ENCODE measurements around the gene DUSP3. TPM values are rescaled to one million over a fixed set of nuclear protein-coding genes. Genes with fewer than 3 reads are reported as not detected.

DUSP3 gene
- total RNA-seq, 1 experiment from 2014 or later = 38.4 TPM

- peaks cover 26% of the 10 kb centered on the region for H3K79me2 ChIP-seq (ENCODE audit: low read depth)
- no peak for DNase-seq
- H3K9me3 ChIP-seq (ENCODE audit: insufficient read depth, low read depth) = no peaks in the 10 kb centered on the region
- no peak overlapping the region for H2AFZ ChIP-seq
- no peak overlapping the region for H3K4me3 ChIP-seq
- no peak overlapping the region for H3K4me2 ChIP-seq
- ChIA-PET POLR2A (ENCODE audit: unreplicated experiment) (no interaction called here), CTCF (no interaction called here)
- BruUV-seq (replicated peaks) = no TSS peak
- peaks cover 10% of the 10 kb centered on the region for H3K4me1 ChIP-seq (replicated peaks; ENCODE audit: insufficient read depth)
- H3K27me3 ChIP-seq (ENCODE audit: insufficient read depth, low read depth) = no peaks in the 10 kb centered on the region
- TF ChIP-seq, protein P1, sequence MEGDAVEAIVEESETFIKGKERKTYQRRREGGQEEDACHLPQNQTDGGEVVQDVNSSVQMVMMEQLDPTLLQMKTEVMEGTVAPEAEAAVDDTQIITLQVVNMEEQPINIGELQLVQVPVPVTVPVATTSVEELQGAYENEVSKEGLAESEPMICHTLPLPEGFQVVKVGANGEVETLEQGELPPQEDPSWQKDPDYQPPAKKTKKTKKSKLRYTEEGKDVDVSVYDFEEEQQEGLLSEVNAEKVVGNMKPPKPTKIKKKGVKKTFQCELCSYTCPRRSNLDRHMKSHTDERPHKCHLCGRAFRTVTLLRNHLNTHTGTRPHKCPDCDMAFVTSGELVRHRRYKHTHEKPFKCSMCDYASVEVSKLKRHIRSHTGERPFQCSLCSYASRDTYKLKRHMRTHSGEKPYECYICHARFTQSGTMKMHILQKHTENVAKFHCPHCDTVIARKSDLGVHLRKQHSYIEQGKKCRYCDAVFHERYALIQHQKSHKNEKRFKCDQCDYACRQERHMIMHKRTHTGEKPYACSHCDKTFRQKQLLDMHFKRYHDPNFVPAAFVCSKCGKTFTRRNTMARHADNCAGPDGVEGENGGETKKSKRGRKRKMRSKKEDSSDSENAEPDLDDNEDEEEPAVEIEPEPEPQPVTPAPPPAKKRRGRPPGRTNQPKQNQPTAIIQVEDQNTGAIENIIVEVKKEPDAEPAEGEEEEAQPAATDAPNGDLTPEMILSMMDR (conservative IDR thresholded peaks at IDR 0.05) = no peak
- no peak for TF ChIP-seq EZH2 (IDR thresholded peaks at IDR 0.05; ENCODE audit: low read depth)
- peaks cover 20% of the 10 kb centered on the region; the same call in 1 of the 2 replicates for H3F3A ChIP-seq (ENCODE audit: insufficient read depth, low read depth)
- no peaks in the 10 kb centered on the region for H3K9me2 ChIP-seq (ENCODE audit: insufficient read depth)
- H4K20me1 ChIP-seq (ENCODE audit: insufficient read depth) = no peaks in the 10 kb centered on the region; the same call in 1 of the 2 replicates
- peaks cover 12% of the 10 kb centered on the region; the same call in 1 of the 2 replicates for H3K36me3 ChIP-seq (ENCODE audit: low read depth)
- H3K27ac ChIP-seq = no peak overlapping the region
- intact Hi-C loops (cut with micrococcal nuclease; ENCODE audit: unreplicated experiment) = no loop called here
Observed at GRCh38 chr17:43772877-43773648, 5.7 kb downstream of the DUSP3 start.

DNA sequence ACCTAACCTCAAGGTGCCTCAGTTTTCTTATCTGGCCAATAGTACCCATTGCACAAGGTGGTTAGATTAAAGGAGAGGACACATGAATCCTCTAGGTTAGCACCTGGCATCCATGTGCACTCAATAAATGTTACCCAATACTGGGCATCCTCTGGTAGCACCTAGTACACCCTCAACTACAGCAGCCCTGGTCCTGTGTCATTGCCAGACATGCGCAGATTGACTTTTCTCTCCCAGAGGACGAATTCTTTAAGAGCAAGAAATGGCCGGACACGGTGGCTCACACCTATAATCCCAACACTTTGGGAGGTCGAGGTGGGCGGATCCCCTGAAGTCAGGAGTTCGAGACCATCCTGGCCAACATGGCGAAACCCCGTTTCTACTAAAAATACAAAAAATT is 7.3 kb downstream of the DUSP3 start:
- H4K20me1 ChIP-seq (ENCODE audit: insufficient read depth) = no peaks in the 10 kb centered on the region
- CTCF ChIA-PET = no interaction called here
- no peak overlapping the region for H3K4me2 ChIP-seq
- no peaks in the 10 kb centered on the region for H3K9me3 ChIP-seq (ENCODE audit: insufficient read depth, low read depth)
- no TSS peak for BruUV-seq (replicated peaks)
- H3F3A ChIP-seq (ENCODE audit: insufficient read depth, low read depth) = peaks cover 26% of the 10 kb centered on the region; the same call in 1 of the 2 replicates
- H3K36me3 ChIP-seq (ENCODE audit: low read depth) = peaks cover 12% of the 10 kb centered on the region; the same call in 1 of the 2 replicates
- no peak overlapping the region for H3K4me3 ChIP-seq
- H3K27me3 ChIP-seq (ENCODE audit: insufficient read depth, low read depth) = no peaks in the 10 kb centered on the region
- no peaks in the 10 kb centered on the region for H3K4me1 ChIP-seq (replicated peaks; ENCODE audit: insufficient read depth)
- no peak overlapping the region for H3K27ac ChIP-seq
- DNase-seq = no peak
- H3K9me2 ChIP-seq (ENCODE audit: insufficient read depth) = no peaks in the 10 kb centered on the region
- no peak overlapping the region for H2AFZ ChIP-seq
- peaks cover 12% of the 10 kb centered on the region for H3K79me2 ChIP-seq (ENCODE audit: low read depth)
- POLR2A ChIA-PET (ENCODE audit: unreplicated experiment) = no interaction called here
- intact Hi-C loops (cut with micrococcal nuclease; ENCODE audit: unreplicated experiment) = no loop called here
- TF ChIP-seq EZH2 (IDR thresholded peaks at IDR 0.05; ENCODE audit: low read depth) = no peak
- TF ChIP-seq, protein P1 (conservative IDR thresholded peaks at IDR 0.05) = no peak

DNA sequence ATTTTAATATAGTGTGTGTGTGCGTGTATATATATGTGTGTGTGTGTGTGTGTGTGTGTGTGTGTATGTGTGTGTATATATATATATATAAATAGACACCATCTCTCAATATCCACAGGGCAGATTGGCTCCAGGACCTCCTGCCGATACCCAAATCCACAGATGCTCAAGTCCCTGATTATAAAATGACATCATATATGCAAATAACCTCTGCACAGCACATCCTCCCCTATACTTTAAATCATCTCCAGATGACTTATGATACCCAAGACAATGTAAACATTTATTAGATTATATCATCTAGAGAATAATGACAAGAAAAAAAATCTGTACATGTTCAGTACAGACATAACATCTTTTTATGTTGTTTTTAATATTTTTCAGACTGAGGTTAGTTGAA is 7.8 kb downstream of the DUSP3 start:
- BruUV-seq (replicated peaks) = no TSS peak
- Histone ChIP-seq H3K27me3 (ENCODE audit: insufficient read depth, low read depth) (no peaks in the 10 kb centered on the region), H2AFZ (no peak overlapping the region), H3K9me3 (ENCODE audit: insufficient read depth, low read depth) (no peaks in the 10 kb centered on the region), H3K4me3 (no peak overlapping the region), H3K27ac (no peak overlapping the region), H3K4me2 (no peak overlapping the region), H3K9me2 (ENCODE audit: insufficient read depth) (no peaks in the 10 kb centered on the region), H4K20me1 (ENCODE audit: insufficient read depth) (no peaks in the 10 kb centered on the region), H3K36me3 (ENCODE audit: low read depth) (peaks cover 12% of the 10 kb centered on the region; the same call in 1 of the 2 replicates), H3K4me1 (replicated peaks; ENCODE audit: insufficient read depth) (no peaks in the 10 kb centered on the region), H3K79me2 (ENCODE audit: low read depth) (peaks cover 8% of the 10 kb centered on the region; the same call in 1 of the 2 replicates), H3F3A (ENCODE audit: insufficient read depth, low read depth) (peaks cover 26% of the 10 kb centered on the region; the same call in 1 of the 2 replicates)
- intact Hi-C loops (cut with micrococcal nuclease; ENCODE audit: unreplicated experiment) = no loop called here
- DNase-seq = no peak
- ChIA-PET POLR2A (ENCODE audit: unreplicated experiment) (no interaction called here), CTCF (no interaction called here)
- no peak for TF ChIP-seq EZH2 (IDR thresholded peaks at IDR 0.05; ENCODE audit: low read depth)
- TF ChIP-seq, protein P1 (conservative IDR thresholded peaks at IDR 0.05) = no peak

Measured in PC-9 (cell line).